Liver (tissue), 9 donors: ENCODE data around the gene SDK2. TPM values are rescaled to one million over a fixed set of nuclear protein-coding genes. Genes with fewer than 3 reads are reported as not detected.
"Not testable (repeated sequence)": the region's sequence is repeated elsewhere in the genome, so short reads cannot be mapped to it uniquely, and the experiment has no call there.

ENCODE experiments used
- DNase-seq: peaks from one replicate; pipeline ENCODE4 v3.0.0-alpha.2; 2017; ENCODE audit warnings: low spot score
- H3K27ac ChIP-seq, 2 donors: one replicate each; pipeline ENCODE4 v1.7.0; 2013; ENCODE audit warnings: inconsistent platforms in 2 of 2, low read length in 2 of 2, control low read depth in 1 of 2, low read depth in 1 of 2, mild to moderate bottlenecking in 1 of 2
- H3K27me3 ChIP-seq, 4 donors: one replicate each; pipeline versions ENCODE4 v1.6.1 to v1.7.0; 2013; ENCODE audit warnings: low read length in 3 of 4, inconsistent platforms in 1 of 4, mild to moderate bottlenecking in 1 of 4, moderate library complexity in 1 of 4; ENCODE audit not compliant: control insufficient read depth in 4 of 4, insufficient read depth in 4 of 4
- H3K36me3 ChIP-seq, 4 donors: one replicate each; pipeline versions ENCODE4 v1.6.1 to v1.7.0; 2013; ENCODE audit warnings: low read length in 3 of 4, mild to moderate bottlenecking in 3 of 4, low read depth in 1 of 4, moderate library complexity in 1 of 4; ENCODE audit not compliant: control insufficient read depth in 4 of 4, insufficient read depth in 3 of 4
- H3K4me1 ChIP-seq, 4 donors: one replicate each; pipeline versions ENCODE4 v1.6.1 to v1.7.0; 2013; ENCODE audit warnings: low read length in 3 of 4, mild to moderate bottlenecking in 3 of 4, moderate library complexity in 1 of 4; ENCODE audit not compliant: control insufficient read depth in 4 of 4, insufficient read depth in 4 of 4
- H3K4me3 ChIP-seq, 3 donors: one replicate each; pipeline versions ENCODE4 v1.6.1 to v1.7.0; 2013; ENCODE audit warnings: low read length in 3 of 3, control low read depth in 1 of 3, low read depth in 1 of 3, mild to moderate bottlenecking in 1 of 3
- H3K9ac ChIP-seq, 2 donors: one replicate each; pipeline ENCODE4 v1.7.0; 2013; ENCODE audit warnings: low read length in 2 of 2, mild to moderate bottlenecking in 2 of 2, moderate library complexity in 2 of 2, control low read depth in 1 of 2, low read depth in 1 of 2
- H3K9me3 ChIP-seq, 4 donors: one replicate each; pipeline versions ENCODE4 v1.6.1 to v1.7.0; 2013; ENCODE audit warnings: low read length in 3 of 4; ENCODE audit not compliant: control insufficient read depth in 4 of 4
- EGR1 ChIP-seq, 2 donors: IDR thresholded peaks; 2 replicates each; pipeline ENCODE4 v1.6.1; 2016 to 2018; ENCODE audit warnings: antibody characterized with exemption in 2 of 2, low read depth in 2 of 2
- FOXA1 ChIP-seq: IDR thresholded peaks from 2 replicates; pipeline ENCODE4 v1.6.1; 2016; ENCODE audit warnings: antibody characterized with exemption
- GABPA ChIP-seq, 2 donors: IDR thresholded peaks in 1 of 2; conservative IDR thresholded peaks in 1 of 2; 2 replicates each; pipeline ENCODE4 v1.6.1; 2016; ENCODE audit warnings: antibody characterized with exemption in 2 of 2, mild to moderate bottlenecking in 1 of 2, moderate library complexity in 1 of 2
- HNF4A ChIP-seq, 2 donors: conservative IDR thresholded peaks; 2 replicates each; pipeline ENCODE4 v1.6.1; 2016; ENCODE audit warnings: antibody characterized with exemption in 2 of 2, mild to moderate bottlenecking in 2 of 2
- HNF4G ChIP-seq: IDR thresholded peaks from 2 replicates; pipeline ENCODE4 v1.6.1; 2016; ENCODE audit warnings: antibody characterized with exemption
- NR2F2 ChIP-seq: IDR thresholded peaks from 2 replicates; pipeline ENCODE4 v1.6.1; 2016; ENCODE audit warnings: antibody characterized with exemption
- RAD21 ChIP-seq, 2 donors: IDR thresholded peaks; 2 replicates each; pipeline ENCODE4 v1.6.1; 2016; ENCODE audit warnings: antibody characterized with exemption in 2 of 2, mild to moderate bottlenecking in 2 of 2
- SP1 ChIP-seq: IDR thresholded peaks from 2 replicates; pipeline ENCODE4 v1.6.1; 2018; ENCODE audit warnings: antibody characterized with exemption, mild to moderate bottlenecking
- TAF1 ChIP-seq: conservative IDR thresholded peaks from 2 replicates; pipeline ENCODE4 v1.6.1; 2016; ENCODE audit warnings: antibody characterized with exemption, mild to moderate bottlenecking
- YY1 ChIP-seq: IDR thresholded peaks from 2 replicates; pipeline ENCODE4 v1.6.1; 2016; ENCODE audit warnings: antibody characterized with exemption, mild to moderate bottlenecking
- WGBS: extraction: QIAGEN DNeasy Blood & Tissue Kit; methylation state at CpG from one replicate; pipeline ENCODE4 v1.1.7; 2013; 5-methylcytosine and 5-hydroxymethylcytosine counted together
- polyA plus RNA-seq, 2 donors: library from polyadenylated mRNA; stranded (reverse) in 1 of 2; unstranded in 1 of 2; fragments of 200-250 nt in 1 of 2; fragments of >200 nt in 1 of 2; fragmentation: Nextera tagmentation in 1 of 2; extraction: Ambion mirVana in 1 of 2; gene quantifications; one replicate each; pipeline versions ENCODE4 v1.2.1 to v1.2.3, GENCODE V29; 2013 to 2015
- total RNA-seq, 2 donors: library from RNA; depleted of rRNA; stranded (reverse); fragments of >200 nt; gene quantifications; one replicate each; pipeline ENCODE4 v1.2.3, GENCODE V29; 2014
- TF ChIP-seq, protein P1 (sequence below): IDR thresholded peaks from 2 replicates; pipeline ENCODE4 v1.6.1; 2016; ENCODE audit warnings: antibody characterized with exemption
- TF ChIP-seq, protein P2 (sequence below): IDR thresholded peaks from 2 replicates; pipeline ENCODE4 v1.6.1; 2016; ENCODE audit warnings: antibody characterized with exemption, mild to moderate bottlenecking
- donor health status: healthy.
- donor health status: healthy.
- donor health status: healthy.
- donor health status: healthy.
- donor health status: healthy.

The SDK2 gene
- total and polyA plus RNA-seq, 4 donors = 0.05 to 0.42 (median 0.10) TPM

DNA sequence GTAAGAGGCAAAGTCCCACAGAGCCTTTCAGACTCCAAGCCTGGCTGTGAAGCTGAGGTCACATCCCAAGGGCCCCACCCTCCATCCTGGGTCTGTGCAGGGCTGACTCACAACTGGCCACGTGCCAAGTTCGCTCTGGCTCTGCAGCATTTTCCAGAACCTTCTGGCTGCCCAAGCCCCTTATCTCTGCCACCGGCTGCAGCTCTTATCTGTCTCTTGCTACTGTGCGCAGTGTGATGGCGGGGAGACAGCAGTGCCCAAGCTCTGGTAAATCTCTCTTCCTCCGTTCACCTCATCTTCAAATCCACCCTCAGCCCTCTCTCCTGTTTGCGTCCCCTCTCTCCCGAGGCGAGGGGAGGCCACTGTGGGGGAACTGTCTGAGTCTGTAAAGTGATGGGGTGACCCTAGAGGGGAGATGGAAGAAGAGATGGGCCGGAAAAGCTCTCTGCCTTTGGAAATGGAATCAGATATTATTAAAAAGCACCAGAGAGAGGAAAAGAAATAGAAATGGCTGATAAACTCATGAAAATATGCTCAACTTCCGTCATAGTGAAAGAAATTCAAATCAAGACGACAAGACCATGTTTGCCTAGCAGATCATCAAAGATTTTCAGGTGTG lies 169.8 kb downstream of the SDK2 start:
- peak; percentile 94 for DNase-seq
- Histone ChIP-seq H3K9me3 (no peaks in the 10 kb centered on the region), H3K36me3 (no peaks in the 10 kb centered on the region), H3K27me3 (no peaks in the 10 kb centered on the region), H3K4me3 (no peak overlapping the region), H3K27ac (no peak overlapping the region), H3K9ac (no peak overlapping the region), H3K4me1 (peaks cover 0 to 2% (median 0%) of the 10 kb centered on the region in 4 donors)
- WGBS = 32% methylated on average over 12 of the region's 12 CpGs
- TF ChIP-seq, protein P1, sequence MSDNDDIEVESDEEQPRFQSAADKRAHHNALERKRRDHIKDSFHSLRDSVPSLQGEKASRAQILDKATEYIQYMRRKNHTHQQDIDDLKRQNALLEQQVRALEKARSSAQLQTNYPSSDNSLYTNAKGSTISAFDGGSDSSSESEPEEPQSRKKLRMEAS = no peak
- TF ChIP-seq HNF4A (conservative IDR thresholded peaks at IDR 0.05) (no peak), NR2F2 (no peak), RAD21 (IDR thresholded peaks at IDR 0.05) (no peak)

DNA sequence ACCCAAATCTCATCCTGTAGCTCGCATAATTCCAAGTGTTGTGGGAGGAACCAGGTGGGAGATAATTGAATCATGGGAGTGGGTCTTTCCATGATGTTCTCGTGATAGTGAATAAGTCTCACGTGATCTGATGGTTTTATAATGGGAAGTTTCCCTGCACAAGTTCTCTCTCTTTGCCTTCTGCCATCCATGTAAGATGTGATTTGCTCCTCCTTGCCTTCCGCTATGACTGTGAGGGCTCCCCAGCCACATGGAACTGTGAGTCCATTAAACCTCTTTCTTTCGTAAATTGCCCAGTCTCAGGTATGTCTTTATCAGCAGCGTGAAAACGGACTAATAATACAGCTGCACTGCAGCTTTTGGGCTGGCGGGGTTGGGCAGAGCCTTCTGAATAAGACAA lies 171.5 kb downstream of the SDK2 start:
- H3K9me3 ChIP-seq, H3K27ac ChIP-seq, DNase-seq, H3K4me3 ChIP-seq, H3K9ac ChIP-seq, H3K36me3 ChIP-seq, H3K4me1 ChIP-seq, H3K27me3 ChIP-seq: not testable (repeated sequence)
- 80% methylated on average over 8 of the region's 8 CpGs for WGBS

DNA sequence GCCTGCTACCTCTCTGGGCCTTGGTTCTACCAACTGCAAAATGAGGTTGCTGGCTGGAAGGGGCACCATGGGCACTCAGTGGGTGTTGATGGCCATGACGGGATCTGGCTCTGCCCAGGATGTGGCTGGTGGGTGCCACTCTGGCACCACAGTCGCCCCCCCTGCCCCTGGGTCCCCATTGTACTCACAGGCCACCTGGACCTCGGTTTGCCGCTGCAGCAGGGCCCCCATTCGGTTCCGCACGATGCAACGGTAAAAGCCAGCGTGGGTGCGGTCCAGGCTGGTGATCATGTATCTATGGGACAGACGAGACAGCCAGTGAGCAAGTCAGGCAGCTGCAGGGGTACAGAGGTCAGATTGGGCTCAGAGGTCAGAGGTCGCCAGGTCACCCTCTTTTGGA lies 172.3 kb downstream of the SDK2 start:
- H3K4me3 ChIP-seq = no peak overlapping the region
- no peak overlapping the region for H3K27ac ChIP-seq
- peaks cover 0 to 2% (median 0%) of the 10 kb centered on the region in 4 donors for H3K4me1 ChIP-seq
- H3K36me3 ChIP-seq = no peaks in the 10 kb centered on the region
- H3K9me3 ChIP-seq = no peaks in the 10 kb centered on the region
- DNase-seq = no peak
- TF ChIP-seq, protein P1 = no peak
- TF ChIP-seq, protein P2, sequence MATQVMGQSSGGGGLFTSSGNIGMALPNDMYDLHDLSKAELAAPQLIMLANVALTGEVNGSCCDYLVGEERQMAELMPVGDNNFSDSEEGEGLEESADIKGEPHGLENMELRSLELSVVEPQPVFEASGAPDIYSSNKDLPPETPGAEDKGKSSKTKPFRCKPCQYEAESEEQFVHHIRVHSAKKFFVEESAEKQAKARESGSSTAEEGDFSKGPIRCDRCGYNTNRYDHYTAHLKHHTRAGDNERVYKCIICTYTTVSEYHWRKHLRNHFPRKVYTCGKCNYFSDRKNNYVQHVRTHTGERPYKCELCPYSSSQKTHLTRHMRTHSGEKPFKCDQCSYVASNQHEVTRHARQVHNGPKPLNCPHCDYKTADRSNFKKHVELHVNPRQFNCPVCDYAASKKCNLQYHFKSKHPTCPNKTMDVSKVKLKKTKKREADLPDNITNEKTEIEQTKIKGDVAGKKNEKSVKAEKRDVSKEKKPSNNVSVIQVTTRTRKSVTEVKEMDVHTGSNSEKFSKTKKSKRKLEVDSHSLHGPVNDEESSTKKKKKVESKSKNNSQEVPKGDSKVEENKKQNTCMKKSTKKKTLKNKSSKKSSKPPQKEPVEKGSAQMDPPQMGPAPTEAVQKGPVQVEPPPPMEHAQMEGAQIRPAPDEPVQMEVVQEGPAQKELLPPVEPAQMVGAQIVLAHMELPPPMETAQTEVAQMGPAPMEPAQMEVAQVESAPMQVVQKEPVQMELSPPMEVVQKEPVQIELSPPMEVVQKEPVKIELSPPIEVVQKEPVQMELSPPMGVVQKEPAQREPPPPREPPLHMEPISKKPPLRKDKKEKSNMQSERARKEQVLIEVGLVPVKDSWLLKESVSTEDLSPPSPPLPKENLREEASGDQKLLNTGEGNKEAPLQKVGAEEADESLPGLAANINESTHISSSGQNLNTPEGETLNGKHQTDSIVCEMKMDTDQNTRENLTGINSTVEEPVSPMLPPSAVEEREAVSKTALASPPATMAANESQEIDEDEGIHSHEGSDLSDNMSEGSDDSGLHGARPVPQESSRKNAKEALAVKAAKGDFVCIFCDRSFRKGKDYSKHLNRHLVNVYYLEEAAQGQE = no peak
- TF ChIP-seq HNF4G (no peak), TAF1 (no peak), HNF4A (conservative IDR thresholded peaks at IDR 0.05) (no peak), RAD21 (IDR thresholded peaks at IDR 0.05) (no peak), NR2F2 (no peak), SP1 (no peak)
- 90% methylated on average over 12 of the region's 12 CpGs for WGBS
- H3K9ac ChIP-seq = no peak overlapping the region
- H3K27me3 ChIP-seq = no peaks in the 10 kb centered on the region

DNA sequence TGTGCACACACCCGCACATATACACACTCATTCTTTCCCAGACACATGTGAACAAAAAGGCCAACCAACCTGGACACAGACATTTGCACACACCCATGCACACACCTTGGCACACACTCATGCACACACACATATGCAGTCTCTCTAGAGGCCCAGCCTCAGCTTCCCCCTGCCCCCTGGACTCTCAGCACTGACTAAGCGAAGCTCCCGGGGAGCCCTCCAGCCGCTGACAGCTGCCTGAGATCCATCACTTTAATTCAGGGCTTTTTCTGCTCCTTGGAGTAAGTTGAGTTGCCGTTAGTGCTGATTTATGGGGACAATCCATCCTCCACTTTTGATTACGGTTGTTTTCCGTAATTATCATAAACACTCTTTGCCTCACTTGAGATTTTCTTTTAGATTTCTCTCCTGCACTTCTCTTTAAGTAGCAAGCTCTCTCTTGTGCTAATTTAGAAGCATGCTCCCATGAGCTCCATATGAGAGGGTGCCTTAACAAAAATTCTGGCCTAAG lies 173.9 kb downstream of the SDK2 start:
- H3K9ac ChIP-seq = no peak overlapping the region
- TF ChIP-seq GABPA (IDR thresholded peaks at IDR 0.05 in 1 of 2, conservative IDR thresholded peaks at IDR 0.05 in 1 of 2) = no peak
- no peak for TF ChIP-seq EGR1 (IDR thresholded peaks at IDR 0.05; ENCODE audit: low read depth in 2 of 2)
- TF ChIP-seq YY1 = no peak
- no peak for TF ChIP-seq NR2F2
- no peak for TF ChIP-seq FOXA1
- TF ChIP-seq RAD21 (IDR thresholded peaks at IDR 0.05) = no peak
- 86% methylated on average over 7 of the region's 7 CpGs for WGBS

More for the DNA sequence above, 173.9 kb downstream of the SDK2 start:
- H3K27me3 ChIP-seq = no peaks in the 10 kb centered on the region
- peaks cover 0 to 2% (median 0%) of the 10 kb centered on the region in 4 donors for H3K4me1 ChIP-seq
- H3K27ac ChIP-seq = no peak overlapping the region
- H3K36me3 ChIP-seq = no peaks in the 10 kb centered on the region
- no peak overlapping the region for H3K4me3 ChIP-seq
- no peaks in the 10 kb centered on the region for H3K9me3 ChIP-seq
- no peak for DNase-seq
